GM12875 (cell line): Measurements from ENCODE around the gene NRG2.

Experiments used
- H3K4me3 ChIP-seq: one replicate; pipeline ENCODE4 v1.5.1; 2011; ENCODE audit warnings: low read depth, low read length, control low read depth
- CTCF ChIP-seq: IDR thresholded peaks from 2 replicates; pipeline ENCODE4 v1.5.1; 2011; ENCODE audit warnings: low read depth, mild to moderate bottlenecking, control low read depth, inconsistent platforms, low read length, moderate library complexity, borderline replicate concordance; ENCODE audit not compliant: insufficient read depth

Gene NRG2

GRCh38 chr5:139821806-139822552 is 221.1 kb downstream of the NRG2 start:
- TF ChIP-seq CTCF: no peak
- no peak overlapping the region for H3K4me3 ChIP-seq

- H3K4me3 ChIP-seq: no peak overlapping the region
- no peak for TF ChIP-seq CTCF
These were observed 222.5 kb downstream of the NRG2 start for GRCh38 chr5:139820606-139821005.

GRCh38 chr5:139820130-139820529 is 223.0 kb downstream of the NRG2 start:
- no peak for TF ChIP-seq CTCF
- no peak overlapping the region for H3K4me3 ChIP-seq

- no peak overlapping the region for H3K4me3 ChIP-seq
- no peak for TF ChIP-seq CTCF
These were observed 225.1 kb downstream of the NRG2 start for GRCh38 chr5:139817970-139818369.

GRCh38 chr5:139817362-139817761 is 225.7 kb downstream of the NRG2 start:
- no peak for TF ChIP-seq CTCF
- H3K4me3 ChIP-seq: no peak overlapping the region

GRCh38 chr5:139816566-139816965 is 226.5 kb downstream of the NRG2 start:
- TF ChIP-seq CTCF: no peak

GRCh38 chr5:139814704-139815280 is 228.3 kb downstream of the NRG2 start:
- no peak overlapping the region for H3K4me3 ChIP-seq
- TF ChIP-seq CTCF: no peak

More at GRCh38 chr5:139816566-139816965, 226.5 kb downstream of the NRG2 start:
- no peak overlapping the region for H3K4me3 ChIP-seq
